WTC11 (cell line): ENCODE measurements around the gene EYS. TPM values are rescaled to one million over a fixed set of nuclear protein-coding genes. Genes with fewer than 3 reads are reported as not detected.

Experiments used
- ATAC-seq: fragments of 200-7000 bp; cut with Tn5 transposase; 2 replicates; pipeline ENCODE4 v1.10.0; 2021; ENCODE audit warnings: mild to moderate bottlenecking, moderate library complexity
- CTCF ChIA-PET: fragments of 300-600 bp; sonication (Branson Sonifier 250); formaldehyde crosslinking; loops from one replicate; lab custom pipeline; 2021; ENCODE audit warnings: antibody characterized with exemption; lab: Charles Lee
- POLR2A ChIA-PET: fragments of 350-600 bp; sonication (Branson Sonifier 250); formaldehyde crosslinking; loops from one replicate; lab custom pipeline; 2021; ENCODE audit warnings: antibody characterized with exemption; lab: Charles Lee
- DNase-seq: peaks from one replicate; pipeline ENCODE4 v3.0.0; 2021; ENCODE audit warnings: low spot score
- H3K27ac Mint-ChIP-seq: 2 replicates; pipeline ENCODE4 v1.8.0; 2021; ENCODE audit warnings: mixed read lengths
- H3K27me3 Mint-ChIP-seq: 2 replicates; pipeline ENCODE4 v1.8.0; 2021; ENCODE audit warnings: low read depth, mild to moderate bottlenecking, moderate library complexity, mixed read lengths
- H3K36me3 Mint-ChIP-seq: 2 replicates; pipeline ENCODE4 v1.8.0; 2021; ENCODE audit warnings: mixed read lengths
- H3K4me1 Mint-ChIP-seq: 2 replicates; pipeline ENCODE4 v1.8.0; 2022; ENCODE audit warnings: mixed read lengths
- H3K4me3 Mint-ChIP-seq: 2 replicates; pipeline ENCODE4 v1.8.0; 2021; ENCODE audit warnings: mild to moderate bottlenecking, moderate library complexity, mixed read lengths
- H3K9me3 Mint-ChIP-seq: 2 replicates; pipeline ENCODE4 v1.8.0; 2021; ENCODE audit warnings: mixed read lengths
- GRHL2 ChIP-seq: fragments of 250-450 bp; sonication (Bioruptor Pico); IDR thresholded peaks from 2 replicates; pipeline ENCODE4 v1.8.0; 2022; ENCODE audit warnings: mild to moderate bottlenecking, moderate library complexity; ENCODE audit not compliant: insufficient replicate concordance, severe bottlenecking
- MYBL2 ChIP-seq: sonication (generic); formaldehyde crosslinking; IDR thresholded peaks from 2 replicates; pipeline ENCODE4 v1.8.1; 2023; ENCODE audit warnings: mild to moderate bottlenecking, moderate library complexity, missing genetic modification reagents
- OVOL2 ChIP-seq: fragments of 250-450 bp; sonication (Bioruptor Pico); IDR thresholded peaks from 2 replicates; pipeline ENCODE4 v1.9.0; 2021; ENCODE audit warnings: mild to moderate bottlenecking, borderline replicate concordance
- SP1 ChIP-seq: sonication (generic); formaldehyde crosslinking; conservative IDR thresholded peaks from 2 replicates; pipeline ENCODE4 v1.8.1; 2022; ENCODE audit warnings: missing genetic modification reagents
- TCF7 ChIP-seq: sonication (generic); formaldehyde crosslinking; IDR thresholded peaks from 2 replicates; pipeline ENCODE4 v1.8.0; 2022; ENCODE audit warnings: mild to moderate bottlenecking, low read depth, missing genetic modification reagents, moderate library complexity
- TEAD1 ChIP-seq: sonication (generic); formaldehyde crosslinking; IDR thresholded peaks from 2 replicates; pipeline ENCODE4 v1.8.0; 2022; ENCODE audit warnings: mild to moderate bottlenecking, missing genetic modification reagents
- TEAD4 ChIP-seq: sonication (generic); formaldehyde crosslinking; IDR thresholded peaks from 2 replicates; pipeline ENCODE4 v1.8.0; 2022; ENCODE audit warnings: mild to moderate bottlenecking, missing genetic modification reagents
- ZBTB21 ChIP-seq: sonication (generic); formaldehyde crosslinking; IDR thresholded peaks from 2 replicates; pipeline ENCODE4 v1.8.1; 2023; ENCODE audit warnings: mild to moderate bottlenecking, missing genetic modification reagents, borderline replicate concordance
- ZNF232 ChIP-seq: sonication (generic); formaldehyde crosslinking; IDR thresholded peaks from 2 replicates; pipeline ENCODE4 v1.8.0; 2022; ENCODE audit warnings: mild to moderate bottlenecking, missing genetic modification reagents
- ZNF423 ChIP-seq: fragments of 250-450 bp; sonication (Bioruptor Pico); IDR thresholded peaks from 2 replicates; pipeline ENCODE4 v2.1.2; 2022; ENCODE audit warnings: mild to moderate bottlenecking, moderate library complexity
- total RNA-seq: library from RNA; stranded (reverse); gene quantifications from 3 replicates; pipeline ENCODE4 v1.2.3, GENCODE V29; 2021
- TF ChIP-seq, protein P1 (sequence below): sonication (generic); formaldehyde crosslinking; conservative IDR thresholded peaks from 2 replicates; pipeline ENCODE4 v1.8.1; 2022; ENCODE audit warnings: mild to moderate bottlenecking, missing genetic modification reagents
- TF ChIP-seq, protein P2 (sequence below): fragments of 250-450 bp; sonication (Bioruptor Pico); IDR thresholded peaks from 2 replicates; pipeline ENCODE4 v1.9.0; 2021; ENCODE audit warnings: mild to moderate bottlenecking
- TF ChIP-seq, protein P3 (sequence below): fragments of 250-450 bp; sonication (Bioruptor Pico); IDR thresholded peaks from 2 replicates; pipeline ENCODE4 v1.9.0; 2021; ENCODE audit warnings: mild to moderate bottlenecking
- TF ChIP-seq, protein P4 (sequence below): fragments of 250-450 bp; sonication (Bioruptor Pico); IDR thresholded peaks from 2 replicates; pipeline ENCODE4 v2.1.2; 2022; ENCODE audit warnings: mild to moderate bottlenecking, moderate library complexity
- TF ChIP-seq, protein P5 (sequence below): sonication (generic); formaldehyde crosslinking; IDR thresholded peaks from 2 replicates; pipeline ENCODE4 v1.8.1; 2023; ENCODE audit warnings: mild to moderate bottlenecking, missing genetic modification reagents
- TF ChIP-seq, protein P6 (sequence below): sonication (generic); formaldehyde crosslinking; IDR thresholded peaks from 2 replicates; pipeline ENCODE4 v1.8.1; 2022; ENCODE audit warnings: low read depth, mild to moderate bottlenecking, moderate library complexity, missing genetic modification reagents, borderline replicate concordance
- TF ChIP-seq, protein P7 (sequence below): fragments of 250-450 bp; sonication (Bioruptor Pico); conservative IDR thresholded peaks from 2 replicates; pipeline ENCODE4 v1.9.0; 2021; ENCODE audit warnings: mild to moderate bottlenecking
- TF ChIP-seq, protein P8 (sequence below): fragments of 250-450 bp; sonication (Bioruptor Pico); IDR thresholded peaks from 2 replicates; pipeline ENCODE4 v1.8.0; 2021; ENCODE audit warnings: mild to moderate bottlenecking

EYS gene
- total RNA-seq, 1 experiment from 2014 or later, result not detected

DNA sequence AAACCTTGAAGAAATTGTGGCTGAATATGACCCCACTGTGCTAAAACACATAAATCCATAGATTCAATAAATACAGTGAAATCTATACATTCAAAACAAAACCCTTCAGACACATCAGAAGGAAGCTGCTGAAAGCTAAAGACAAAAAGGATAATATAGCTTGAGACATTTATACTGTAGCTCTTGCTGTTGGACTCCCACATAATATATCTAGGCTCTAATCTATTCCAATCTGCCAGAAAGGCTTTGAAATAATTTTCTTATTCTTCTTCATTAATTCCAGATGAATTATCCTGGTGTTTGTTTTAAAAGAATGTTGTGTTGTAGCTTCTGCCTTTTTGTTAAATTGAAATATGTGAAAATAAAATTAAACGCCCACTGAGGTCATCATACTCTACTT, 454.0 kb downstream of the EYS start:
- no peak overlapping the region for H3K4me3 Mint-ChIP-seq
- no peak overlapping the region for H3K27ac Mint-ChIP-seq
- no peak for ATAC-seq
- no peaks in the 10 kb centered on the region for H3K4me1 Mint-ChIP-seq
- CTCF ChIA-PET, result no interaction called here
- POLR2A ChIA-PET, result no interaction called here
- peaks cover 31% of the 10 kb centered on the region for H3K9me3 Mint-ChIP-seq
- TF ChIP-seq TCF7 (CRISPR knock-in tag), result no peak
- TF ChIP-seq TEAD1 (CRISPR knock-in tag), result no peak
- TF ChIP-seq, protein P1, sequence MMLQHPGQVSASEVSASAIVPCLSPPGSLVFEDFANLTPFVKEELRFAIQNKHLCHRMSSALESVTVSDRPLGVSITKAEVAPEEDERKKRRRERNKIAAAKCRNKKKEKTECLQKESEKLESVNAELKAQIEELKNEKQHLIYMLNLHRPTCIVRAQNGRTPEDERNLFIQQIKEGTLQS (CRISPR knock-in tag), result no peak
- TF ChIP-seq SP1 (CRISPR knock-in tag), result no peak
- no peak for TF ChIP-seq GRHL2 (CRISPR knock-in tag)
- TF ChIP-seq, protein P2, sequence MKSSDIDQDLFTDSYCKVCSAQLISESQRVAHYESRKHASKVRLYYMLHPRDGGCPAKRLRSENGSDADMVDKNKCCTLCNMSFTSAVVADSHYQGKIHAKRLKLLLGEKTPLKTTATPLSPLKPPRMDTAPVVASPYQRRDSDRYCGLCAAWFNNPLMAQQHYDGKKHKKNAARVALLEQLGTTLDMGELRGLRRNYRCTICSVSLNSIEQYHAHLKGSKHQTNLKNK (CRISPR knock-in tag), result no peak
- TF ChIP-seq OVOL2, result no peak
- TF ChIP-seq, protein P3, sequence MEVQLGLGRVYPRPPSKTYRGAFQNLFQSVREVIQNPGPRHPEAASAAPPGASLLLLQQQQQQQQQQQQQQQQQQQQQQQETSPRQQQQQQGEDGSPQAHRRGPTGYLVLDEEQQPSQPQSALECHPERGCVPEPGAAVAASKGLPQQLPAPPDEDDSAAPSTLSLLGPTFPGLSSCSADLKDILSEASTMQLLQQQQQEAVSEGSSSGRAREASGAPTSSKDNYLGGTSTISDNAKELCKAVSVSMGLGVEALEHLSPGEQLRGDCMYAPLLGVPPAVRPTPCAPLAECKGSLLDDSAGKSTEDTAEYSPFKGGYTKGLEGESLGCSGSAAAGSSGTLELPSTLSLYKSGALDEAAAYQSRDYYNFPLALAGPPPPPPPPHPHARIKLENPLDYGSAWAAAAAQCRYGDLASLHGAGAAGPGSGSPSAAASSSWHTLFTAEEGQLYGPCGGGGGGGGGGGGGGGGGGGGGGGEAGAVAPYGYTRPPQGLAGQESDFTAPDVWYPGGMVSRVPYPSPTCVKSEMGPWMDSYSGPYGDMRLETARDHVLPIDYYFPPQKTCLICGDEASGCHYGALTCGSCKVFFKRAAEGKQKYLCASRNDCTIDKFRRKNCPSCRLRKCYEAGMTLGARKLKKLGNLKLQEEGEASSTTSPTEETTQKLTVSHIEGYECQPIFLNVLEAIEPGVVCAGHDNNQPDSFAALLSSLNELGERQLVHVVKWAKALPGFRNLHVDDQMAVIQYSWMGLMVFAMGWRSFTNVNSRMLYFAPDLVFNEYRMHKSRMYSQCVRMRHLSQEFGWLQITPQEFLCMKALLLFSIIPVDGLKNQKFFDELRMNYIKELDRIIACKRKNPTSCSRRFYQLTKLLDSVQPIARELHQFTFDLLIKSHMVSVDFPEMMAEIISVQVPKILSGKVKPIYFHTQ (CRISPR knock-in tag), result no peak
- TF ChIP-seq ZNF423 (CRISPR knock-in tag), result no peak
- TF ChIP-seq, protein P4, sequence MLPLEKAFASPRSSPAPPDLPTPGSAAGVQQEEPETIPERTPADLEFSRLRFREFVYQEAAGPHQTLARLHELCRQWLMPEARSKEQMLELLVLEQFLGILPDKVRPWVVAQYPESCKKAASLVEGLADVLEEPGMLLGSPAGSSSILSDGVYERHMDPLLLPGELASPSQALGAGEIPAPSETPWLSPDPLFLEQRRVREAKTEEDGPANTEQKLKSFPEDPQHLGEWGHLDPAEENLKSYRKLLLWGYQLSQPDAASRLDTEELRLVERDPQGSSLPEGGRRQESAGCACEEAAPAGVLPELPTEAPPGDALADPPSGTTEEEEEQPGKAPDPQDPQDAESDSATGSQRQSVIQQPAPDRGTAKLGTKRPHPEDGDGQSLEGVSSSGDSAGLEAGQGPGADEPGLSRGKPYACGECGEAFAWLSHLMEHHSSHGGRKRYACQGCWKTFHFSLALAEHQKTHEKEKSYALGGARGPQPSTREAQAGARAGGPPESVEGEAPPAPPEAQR (CRISPR knock-in tag), result no peak
- no peak for TF ChIP-seq MYBL2 (CRISPR knock-in tag)
- TF ChIP-seq ZNF232, result no peak
- no peak for DNase-seq
- peaks cover 3% of the 10 kb centered on the region; the same call in 1 of the 2 replicates for H3K27me3 Mint-ChIP-seq
- H3K36me3 Mint-ChIP-seq, result peaks cover 12% of the 10 kb centered on the region

DNA sequence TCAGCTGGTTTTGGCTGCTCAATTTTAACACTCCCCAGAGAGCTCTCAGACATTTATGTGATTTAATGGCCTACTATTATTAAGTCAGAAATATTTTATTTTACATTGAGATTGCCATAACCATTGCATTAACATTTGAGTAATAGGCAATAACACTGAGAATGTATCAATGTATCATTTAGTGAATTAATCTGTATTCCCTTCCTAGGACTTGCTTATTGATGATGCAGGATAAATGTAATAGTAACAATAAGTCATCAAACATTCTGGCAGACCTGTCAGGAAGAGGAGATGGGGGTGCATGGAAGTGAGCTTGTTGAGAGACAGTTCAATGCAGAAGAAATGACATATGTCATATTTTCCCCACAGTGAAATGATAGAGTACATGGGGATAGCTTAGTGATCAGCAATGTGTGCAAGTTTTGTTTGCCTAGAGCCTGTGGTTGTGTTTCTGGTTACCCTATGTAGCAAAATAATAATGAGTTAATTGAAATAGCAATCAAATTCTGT, 458.9 kb downstream of the EYS start:
- H3K27me3 Mint-ChIP-seq, result no peaks in the 10 kb centered on the region
- TF ChIP-seq, protein P5, sequence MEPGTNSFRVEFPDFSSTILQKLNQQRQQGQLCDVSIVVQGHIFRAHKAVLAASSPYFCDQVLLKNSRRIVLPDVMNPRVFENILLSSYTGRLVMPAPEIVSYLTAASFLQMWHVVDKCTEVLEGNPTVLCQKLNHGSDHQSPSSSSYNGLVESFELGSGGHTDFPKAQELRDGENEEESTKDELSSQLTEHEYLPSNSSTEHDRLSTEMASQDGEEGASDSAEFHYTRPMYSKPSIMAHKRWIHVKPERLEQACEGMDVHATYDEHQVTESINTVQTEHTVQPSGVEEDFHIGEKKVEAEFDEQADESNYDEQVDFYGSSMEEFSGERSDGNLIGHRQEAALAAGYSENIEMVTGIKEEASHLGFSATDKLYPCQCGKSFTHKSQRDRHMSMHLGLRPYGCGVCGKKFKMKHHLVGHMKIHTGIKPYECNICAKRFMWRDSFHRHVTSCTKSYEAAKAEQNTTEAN (CRISPR knock-in tag), result no peak
- no peak for TF ChIP-seq ZBTB21 (CRISPR knock-in tag)
- TF ChIP-seq, protein P6, sequence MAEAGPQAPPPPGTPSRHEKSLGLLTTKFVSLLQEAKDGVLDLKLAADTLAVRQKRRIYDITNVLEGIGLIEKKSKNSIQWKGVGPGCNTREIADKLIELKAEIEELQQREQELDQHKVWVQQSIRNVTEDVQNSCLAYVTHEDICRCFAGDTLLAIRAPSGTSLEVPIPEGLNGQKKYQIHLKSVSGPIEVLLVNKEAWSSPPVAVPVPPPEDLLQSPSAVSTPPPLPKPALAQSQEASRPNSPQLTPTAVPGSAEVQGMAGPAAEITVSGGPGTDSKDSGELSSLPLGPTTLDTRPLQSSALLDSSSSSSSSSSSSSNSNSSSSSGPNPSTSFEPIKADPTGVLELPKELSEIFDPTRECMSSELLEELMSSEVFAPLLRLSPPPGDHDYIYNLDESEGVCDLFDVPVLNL, result no peak
- no peak for TF ChIP-seq TEAD4
- TF ChIP-seq, protein P7, sequence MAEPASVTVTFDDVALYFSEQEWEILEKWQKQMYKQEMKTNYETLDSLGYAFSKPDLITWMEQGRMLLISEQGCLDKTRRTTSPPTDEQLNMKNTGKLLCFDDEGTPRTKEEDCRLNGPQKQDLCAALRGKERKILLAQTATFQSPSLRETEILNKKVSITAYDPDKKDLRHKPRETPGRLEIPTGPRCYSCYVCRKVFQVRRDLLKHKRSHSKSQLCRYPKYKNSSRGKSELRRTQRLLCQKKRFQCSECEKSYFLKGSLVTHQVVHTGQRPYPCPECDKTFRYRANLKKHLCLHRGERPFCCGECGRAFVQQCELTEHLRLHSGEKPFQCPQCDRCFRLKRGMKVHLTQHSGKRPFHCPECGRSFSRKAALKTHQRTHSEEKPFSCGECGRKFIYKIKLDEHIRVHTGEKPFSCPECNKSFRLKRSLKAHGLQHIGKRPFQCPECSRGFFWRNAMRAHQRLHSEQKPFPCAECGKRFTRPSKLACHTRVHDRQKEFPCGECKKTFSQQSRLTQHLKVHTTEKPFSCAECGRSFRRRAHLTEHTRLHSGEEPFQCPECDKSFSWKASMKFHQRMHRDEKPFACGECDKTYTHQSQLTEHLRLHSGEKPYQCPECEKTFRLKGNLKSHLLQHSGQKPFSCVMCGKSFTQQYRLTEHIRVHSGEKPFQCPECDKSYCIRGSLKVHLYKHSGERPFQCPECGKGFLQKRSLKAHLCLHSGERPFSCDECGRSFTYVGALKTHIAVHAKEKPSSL (CRISPR knock-in tag), result no peak
- no peak for TF ChIP-seq OVOL2
- no peak for TF ChIP-seq TCF7 (CRISPR knock-in tag)
- TF ChIP-seq, protein P8, sequence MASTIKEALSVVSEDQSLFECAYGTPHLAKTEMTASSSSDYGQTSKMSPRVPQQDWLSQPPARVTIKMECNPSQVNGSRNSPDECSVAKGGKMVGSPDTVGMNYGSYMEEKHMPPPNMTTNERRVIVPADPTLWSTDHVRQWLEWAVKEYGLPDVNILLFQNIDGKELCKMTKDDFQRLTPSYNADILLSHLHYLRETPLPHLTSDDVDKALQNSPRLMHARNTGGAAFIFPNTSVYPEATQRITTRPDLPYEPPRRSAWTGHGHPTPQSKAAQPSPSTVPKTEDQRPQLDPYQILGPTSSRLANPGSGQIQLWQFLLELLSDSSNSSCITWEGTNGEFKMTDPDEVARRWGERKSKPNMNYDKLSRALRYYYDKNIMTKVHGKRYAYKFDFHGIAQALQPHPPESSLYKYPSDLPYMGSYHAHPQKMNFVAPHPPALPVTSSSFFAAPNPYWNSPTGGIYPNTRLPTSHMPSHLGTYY (CRISPR knock-in tag), result no peak
- 0 out of 2 replicates have a peak, but pooled peaks cover 5% of the 10 kb centered on the region for H3K36me3 Mint-ChIP-seq
- ChIA-PET POLR2A (no interaction called here), CTCF (no interaction called here)
- no peak overlapping the region for H3K4me3 Mint-ChIP-seq
- DNase-seq, result no peak
- H3K4me1 Mint-ChIP-seq, result no peaks in the 10 kb centered on the region
- no peak overlapping the region for H3K27ac Mint-ChIP-seq
- ATAC-seq, result no peak
- peaks cover 18% of the 10 kb centered on the region for H3K9me3 Mint-ChIP-seq
